ENCODE measurements around the gene TGFBR3. TPM values are rescaled to one million over a fixed set of nuclear protein-coding genes. Genes with fewer than 3 reads are reported as not detected.

The TGFBR3 gene
- total and polyA plus RNA-seq, 2 of the 13 experiments (the other 11 are each of a cell fraction or from before 2014, with no cell fraction given) = 76.5 to 195 TPM

DNA sequence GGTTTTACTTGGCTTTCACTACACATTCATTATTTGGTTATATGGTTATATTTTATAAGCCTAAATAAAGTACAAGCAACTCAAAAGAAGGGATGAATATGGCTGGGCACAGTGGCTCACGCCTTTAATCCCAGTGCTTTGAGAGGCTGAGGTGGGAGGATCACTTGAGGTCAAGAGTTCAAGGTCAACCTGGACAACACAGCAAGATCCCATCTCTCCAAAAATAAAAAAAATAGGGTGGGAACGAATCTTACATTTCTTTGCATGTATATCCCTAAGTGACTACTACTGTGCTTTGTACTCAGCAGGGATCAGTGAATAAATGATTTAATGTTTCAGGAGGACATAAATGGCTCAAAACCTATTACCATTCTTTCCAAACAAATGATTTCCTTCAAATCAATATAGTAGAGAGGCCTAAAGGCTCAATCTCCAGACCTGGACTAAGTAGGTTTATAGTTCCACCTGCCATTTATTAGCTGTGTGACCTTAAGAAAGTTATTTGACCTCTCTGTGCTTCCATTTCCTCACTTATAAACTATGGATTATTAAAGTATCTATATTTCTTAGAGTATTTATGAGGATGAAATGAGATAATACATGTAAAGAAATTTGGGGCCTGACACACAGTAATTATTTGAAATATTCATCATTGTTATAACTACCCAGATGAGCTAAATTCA, 28.3 kb downstream of the TGFBR3 start:
- FAIRE-seq (no peak), DNase-seq (ENCODE audit: low spot score) (no peak), ATAC-seq (no peak)
- ChIA-PET POLR2A (no interaction called here), CTCF (ENCODE audit: low intra/inter-chr PET ratio, low total read pairs) (no interaction called here)
- Histone ChIP-seq H3K4me1 (ENCODE audit: insufficient read depth, low read length) (peaks cover 22% of the 10 kb centered on the region), H3K27ac (ENCODE audit: extremely low read length, insufficient read depth, low read length) (no peak overlapping the region), H2AFZ (ENCODE audit: low read length) (no peak overlapping the region), H4K20me1 (ENCODE audit: insufficient read depth, low read length) (peaks cover 34% of the 10 kb centered on the region), H3K27me3 (ENCODE audit: control insufficient read depth in 1 of 2, insufficient read depth in 2 of 2, low read length in 2 of 2) (no peaks in the 10 kb centered on the region), H3K9me3 (ENCODE audit: low read length) (no peaks in the 10 kb centered on the region), H3K4me3 (replicated peaks in 1 of 3; ENCODE audit: insufficient read depth in 1 of 3, low read depth in 2 of 3, low read length in 3 of 3) (no peak overlapping the region), H3K79me2 (ENCODE audit: insufficient read depth, low read length) (peaks cover 92% of the 10 kb centered on the region), H3K36me3 (replicated peaks in 1 of 2; ENCODE audit: control insufficient read depth in 1 of 2, insufficient read depth in 2 of 2, low read length in 2 of 2) (peaks cover 16 to 63% of the 10 kb centered on the region in 2 experiments), H3K9ac (ENCODE audit: insufficient read depth, low read depth, low read length) (no peak overlapping the region), H3K4me2 (ENCODE audit: low read depth, low read length) (no peak overlapping the region)
- in situ Hi-C loops (cut with HindIII; ENCODE audit: extremely low pct_ligation_motif_present, low pct_unique_long_range_greater_than_20kb) = no loop called here
- TF ChIP-seq NFIC (IDR thresholded peaks at IDR 0.05; ENCODE audit: low read length) (no peak), NR2F1 (CRISPR knock-in tag; IDR thresholded peaks at IDR 0.05) (peak in 1 of 2 experiments; percentile 59; a peak in 2 of 4 replicates), ZNF552 (CRISPR knock-in tag; IDR thresholded peaks at IDR 0.05; ENCODE audit: borderline replicate concordance) (no peak), HNF4A (CRISPR knock-in tag; IDR thresholded peaks at IDR 0.05) (peak; percentile 26; the same call in 1 of the 2 replicates), ZNF768 (CRISPR knock-in tag; IDR thresholded peaks at IDR 0.05) (peak; percentile 53; the same call in 1 of the 2 replicates), RARA (CRISPR knock-in tag; IDR thresholded peaks at IDR 0.05) (peak; percentile 71), POLR2G (IDR thresholded peaks at IDR 0.05; ENCODE audit: low read depth, low read length) (peak; percentile 46; the same call in 1 of the 2 replicates), NR2F6 (IDR thresholded peaks at IDR 0.05) (peak; percentile 89), NR2F6 (CRISPR knock-in tag; IDR thresholded peaks at IDR 0.05) (peak; percentile 79), ZNF121 (CRISPR knock-in tag; IDR thresholded peaks at IDR 0.05) (peak; percentile 94), POLR2AphosphoS5 (IDR thresholded peaks at IDR 0.05; ENCODE audit: low read depth, low read length) (peak; percentile 22; the same call in 1 of the 2 replicates), RBM22 (optimal IDR thresholded peaks at IDR 0.05; ENCODE audit: low read length) (peak; percentile 100), POLR2A (IDR thresholded peaks at IDR 0.05; ENCODE audit: insufficient read depth in 1 of 2, low read depth in 2 of 2, low read length in 2 of 2) (0 out of 4 replicates have a peak, but pooled peaks of 1 of the 2 experiments have one; percentile 26), RXRB (CRISPR knock-in tag; IDR thresholded peaks at IDR 0.05; ENCODE audit: borderline replicate concordance) (0 out of 2 replicates have a peak, but pooled peaks have one; percentile 8), CHD4 (IDR thresholded peaks at IDR 0.05; ENCODE audit: borderline replicate concordance, low read length) (peak; percentile 57; the same call in 1 of the 2 replicates), CAMTA2 (CRISPR knock-in tag; IDR thresholded peaks at IDR 0.05; ENCODE audit: borderline replicate concordance) (no peak)
- TF ChIP-seq, protein P1, sequence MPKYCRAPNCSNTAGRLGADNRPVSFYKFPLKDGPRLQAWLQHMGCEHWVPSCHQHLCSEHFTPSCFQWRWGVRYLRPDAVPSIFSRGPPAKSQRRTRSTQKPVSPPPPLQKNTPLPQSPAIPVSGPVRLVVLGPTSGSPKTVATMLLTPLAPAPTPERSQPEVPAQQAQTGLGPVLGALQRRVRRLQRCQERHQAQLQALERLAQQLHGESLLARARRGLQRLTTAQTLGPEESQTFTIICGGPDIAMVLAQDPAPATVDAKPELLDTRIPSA (CRISPR knock-in tag; IDR thresholded peaks at IDR 0.05; ENCODE audit: borderline replicate concordance) = no peak
- TF ChIP-seq, protein P2, sequence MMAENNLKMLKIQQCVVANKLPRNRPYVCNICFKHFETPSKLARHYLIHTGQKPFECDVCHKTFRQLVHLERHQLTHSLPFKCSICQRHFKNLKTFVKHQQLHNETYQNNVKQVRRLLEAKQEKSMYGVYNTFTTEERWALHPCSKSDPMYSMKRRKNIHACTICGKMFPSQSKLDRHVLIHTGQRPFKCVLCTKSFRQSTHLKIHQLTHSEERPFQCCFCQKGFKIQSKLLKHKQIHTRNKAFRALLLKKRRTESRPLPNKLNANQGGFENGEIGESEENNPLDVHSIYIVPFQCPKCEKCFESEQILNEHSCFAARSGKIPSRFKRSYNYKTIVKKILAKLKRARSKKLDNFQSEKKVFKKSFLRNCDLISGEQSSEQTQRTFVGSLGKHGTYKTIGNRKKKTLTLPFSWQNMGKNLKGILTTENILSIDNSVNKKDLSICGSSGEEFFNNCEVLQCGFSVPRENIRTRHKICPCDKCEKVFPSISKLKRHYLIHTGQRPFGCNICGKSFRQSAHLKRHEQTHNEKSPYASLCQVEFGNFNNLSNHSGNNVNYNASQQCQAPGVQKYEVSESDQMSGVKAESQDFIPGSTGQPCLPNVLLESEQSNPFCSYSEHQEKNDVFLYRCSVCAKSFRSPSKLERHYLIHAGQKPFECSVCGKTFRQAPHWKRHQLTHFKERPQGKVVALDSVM (CRISPR knock-in tag; IDR thresholded peaks at IDR 0.05) = 0 out of 2 replicates have a peak, but pooled peaks have one; percentile 35
- TF ChIP-seq, protein P3, sequence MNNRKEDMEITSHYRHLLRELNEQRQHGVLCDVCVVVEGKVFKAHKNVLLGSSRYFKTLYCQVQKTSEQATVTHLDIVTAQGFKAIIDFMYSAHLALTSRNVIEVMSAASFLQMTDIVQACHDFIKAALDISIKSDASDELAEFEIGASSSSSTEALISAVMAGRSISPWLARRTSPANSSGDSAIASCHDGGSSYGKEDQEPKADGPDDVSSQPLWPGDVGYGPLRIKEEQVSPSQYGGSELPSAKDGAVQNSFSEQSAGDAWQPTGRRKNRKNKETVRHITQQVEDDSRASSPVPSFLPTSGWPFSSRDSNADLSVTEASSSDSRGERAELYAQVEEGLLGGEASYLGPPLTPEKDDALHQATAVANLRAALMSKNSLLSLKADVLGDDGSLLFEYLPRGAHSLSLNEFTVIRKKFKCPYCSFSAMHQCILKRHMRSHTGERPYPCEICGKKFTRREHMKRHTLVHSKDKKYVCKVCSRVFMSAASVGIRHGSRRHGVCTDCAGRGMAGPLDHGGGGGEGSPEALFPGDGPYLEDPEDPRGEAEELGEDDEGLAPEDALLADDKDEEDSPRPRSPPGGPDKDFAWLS (CRISPR knock-in tag; IDR thresholded peaks at IDR 0.05; ENCODE audit: borderline replicate concordance) = no peak
- 94% methylated on average over 2 of the region's 2 CpGs for WGBS (ENCODE audit: low lambda C conversion rate)
- intact Hi-C loops (cut with micrococcal nuclease; ENCODE audit: unreplicated experiment) = no loop called here
- BruUV-seq (replicated peaks) = no TSS peak
